ENCODE results near the gene TRIM65. TPM values are rescaled to one million over a fixed set of nuclear protein-coding genes. Genes with fewer than 3 reads are reported as not detected.

TRIM65 gene
- total and polyA plus RNA-seq, 7 experiments from 2014 or later = 14.9 to 37.7 (median 29.6) TPM

- CTCF ChIA-PET = no interaction called here
- peaks cover 0 to 13% (median 5%) of the 10 kb centered on the region in 7 donors for H3K4me1 Mint-ChIP-seq
- H3K9me3 Mint-ChIP-seq = no peaks in the 10 kb centered on the region
- no peak overlapping the region for H3K4me3 Mint-ChIP-seq
- peaks cover 4 to 19% (median 4%) of the 10 kb centered on the region in 5 donors for H3K36me3 Mint-ChIP-seq
- no peaks in the 10 kb centered on the region for H3K9me3 ChIP-seq (ENCODE audit: control insufficient read depth in 2 of 3, low read length in 3 of 3)
- no peak overlapping the region for H3K4me3 ChIP-seq (ENCODE audit: low read length)
- POLR2A ChIA-PET = no interaction called here
- no peaks in the 10 kb centered on the region for H3K4me1 ChIP-seq (ENCODE audit: control insufficient read depth in 2 of 2, insufficient read depth in 2 of 2, low read length in 2 of 2)
- no peak overlapping the region for H3K27ac ChIP-seq (ENCODE audit: low read depth, low read length)
- H3K27ac Mint-ChIP-seq = no peak overlapping the region
- no peaks in the 10 kb centered on the region for H3K27me3 ChIP-seq (ENCODE audit: control insufficient read depth in 2 of 2, insufficient read depth in 2 of 2, low read length in 2 of 2)
- H3K27me3 Mint-ChIP-seq = no peaks in the 10 kb centered on the region
- peaks cover 0 to 28% (median 0%) of the 10 kb centered on the region in 3 experiments for H3K36me3 ChIP-seq (ENCODE audit: control insufficient read depth in 2 of 3, insufficient read depth in 3 of 3, low read length in 3 of 3)
- intact Hi-C loops (cut with micrococcal nuclease) = no loop called here
- DNase-seq (no peak), ATAC-seq (no peak)
These were observed 16.9 kb upstream of the TRIM65 start for GRCh38 chr17:75913537-75914210.

DNA sequence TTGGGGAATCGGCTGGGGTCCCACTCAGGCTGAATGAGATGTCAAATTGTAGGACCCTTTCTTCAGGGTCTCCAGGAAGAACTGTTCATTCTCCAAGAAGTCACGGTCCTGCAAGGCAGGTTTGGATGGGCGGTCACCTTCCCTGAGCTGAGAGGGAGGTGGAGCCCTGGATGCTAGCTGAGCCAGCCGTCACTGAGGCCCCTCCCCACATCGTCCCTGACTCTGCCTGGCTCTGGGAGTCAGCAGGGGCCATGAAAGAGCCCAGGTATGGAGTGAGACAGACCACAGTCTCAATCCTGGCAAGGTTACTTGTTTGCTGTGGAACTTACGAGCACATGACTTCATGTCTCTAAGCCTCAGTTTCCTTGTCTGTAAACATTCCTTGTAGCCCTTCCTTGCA, 13.9 kb upstream of the TRIM65 start:
- ChIA-PET POLR2A (interaction anchor here (1.0 to 1.5 kb wide), 2 partner anchors 11 to 14 kb away, joined by 3 to 8 read pairs; partner anchors contain the start of gene TRIM65), CTCF (interaction anchor here (0.7 to 2.4 kb wide), 4 partner anchors 17 to 95 kb away, joined by 3 to 6 read pairs (median 4); no protein-coding TSS in a partner anchor)
- no peak for DNase-seq
- no peaks in the 10 kb centered on the region for H3K27me3 ChIP-seq (ENCODE audit: control insufficient read depth in 2 of 2, insufficient read depth in 2 of 2, low read length in 2 of 2)
- no peak overlapping the region for H3K27ac ChIP-seq (ENCODE audit: low read depth, low read length)
- peaks cover 0 to 20% (median 0%) of the 10 kb centered on the region in 3 experiments for H3K36me3 ChIP-seq (ENCODE audit: control insufficient read depth in 2 of 3, insufficient read depth in 3 of 3, low read length in 3 of 3)
- intact Hi-C loops (cut with micrococcal nuclease) = no loop called here
- no peak for ATAC-seq
- Mint-ChIP-seq H3K9me3 (peaks cover 0 to 4% (median 0%) of the 10 kb centered on the region in 11 donors), H3K36me3 (peaks cover 0 to 15% (median 0%) of the 10 kb centered on the region in 5 donors), H3K27me3 (no peaks in the 10 kb centered on the region), H3K4me3 (no peak overlapping the region), H3K27ac (no peak overlapping the region), H3K4me1 (peaks cover 0 to 17% (median 12%) of the 10 kb centered on the region in 7 donors)
- no peak overlapping the region for H3K4me3 ChIP-seq (ENCODE audit: low read length)
- H3K9me3 ChIP-seq (ENCODE audit: control insufficient read depth in 2 of 3, low read length in 3 of 3) = no peaks in the 10 kb centered on the region
- H3K4me1 ChIP-seq (ENCODE audit: control insufficient read depth in 2 of 2, insufficient read depth in 2 of 2, low read length in 2 of 2) = no peaks in the 10 kb centered on the region

DNA sequence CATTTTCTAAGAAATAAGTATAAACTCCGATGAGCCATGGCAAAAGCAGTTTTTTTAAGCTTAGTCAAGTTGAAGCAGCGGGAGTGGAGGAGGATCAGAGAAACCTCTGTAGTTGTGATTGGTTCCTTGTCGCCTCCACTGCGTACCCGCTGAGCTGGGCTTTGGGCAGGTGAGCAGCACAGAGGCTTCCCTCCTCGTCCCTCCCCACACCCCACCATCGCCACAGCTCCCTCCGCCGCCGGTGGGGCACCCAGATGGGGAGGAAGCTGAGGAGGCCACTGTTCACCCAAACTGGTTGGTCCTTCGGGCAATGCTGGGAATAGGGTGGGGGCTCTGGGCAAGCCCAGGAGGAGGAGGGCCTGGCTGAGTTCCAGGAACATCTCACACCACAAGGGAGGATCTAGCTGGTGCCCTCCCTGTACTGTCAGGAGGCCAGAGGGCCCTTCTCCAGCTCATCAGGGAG, 13.1 kb upstream of the TRIM65 start:
- Mint-ChIP-seq H3K4me3 (peak overlapping the region in 1 of 10 donors; percentile 54), H3K9me3 (peaks cover 0 to 4% (median 0%) of the 10 kb centered on the region in 11 donors), H3K36me3 (peaks cover 0 to 14% (median 0%) of the 10 kb centered on the region in 5 donors), H3K4me1 (peaks cover 0 to 17% (median 12%) of the 10 kb centered on the region in 7 donors), H3K27ac (peak overlapping the region in 3 of 9 donors; percentile 33 to 80 (median 51)), H3K27me3 (no peaks in the 10 kb centered on the region)
- peaks cover 0 to 20% (median 0%) of the 10 kb centered on the region in 3 experiments for H3K36me3 ChIP-seq (ENCODE audit: control insufficient read depth in 2 of 3, insufficient read depth in 3 of 3, low read length in 3 of 3)
- ChIA-PET POLR2A (interaction anchor here (0.5 to 1.5 kb wide), 5 partner anchors 10 to 125 kb away, joined by 3 to 8 read pairs (median 4); partner anchors contain the start of genes TRIM65 and UNK), CTCF (interaction anchor here (0.7 to 2.4 kb wide), 6 partner anchors 18 to 494 kb away, joined by 3 to 6 read pairs (median 3); no protein-coding TSS in a partner anchor)
- intact Hi-C loops (cut with micrococcal nuclease) = no loop called here
- no peak overlapping the region for H3K4me3 ChIP-seq (ENCODE audit: low read length)
- H3K4me1 ChIP-seq (ENCODE audit: control insufficient read depth in 2 of 2, insufficient read depth in 2 of 2, low read length in 2 of 2) = no peaks in the 10 kb centered on the region
- no peaks in the 10 kb centered on the region for H3K27me3 ChIP-seq (ENCODE audit: control insufficient read depth in 2 of 2, insufficient read depth in 2 of 2, low read length in 2 of 2)
- no peak for DNase-seq
- ATAC-seq = no peak
- H3K9me3 ChIP-seq (ENCODE audit: control insufficient read depth in 2 of 3, low read length in 3 of 3) = no peaks in the 10 kb centered on the region
- no peak overlapping the region for H3K27ac ChIP-seq (ENCODE audit: low read depth, low read length)

- peak overlapping the region in 4 of 10 donors; percentile 19 to 61 (median 50) for H3K4me3 Mint-ChIP-seq
- peaks cover 0 to 4% (median 0%) of the 10 kb centered on the region in 11 donors for H3K9me3 Mint-ChIP-seq
- Histone ChIP-seq H3K27me3 (ENCODE audit: control insufficient read depth in 2 of 2, insufficient read depth in 2 of 2, low read length in 2 of 2) (no peaks in the 10 kb centered on the region), H3K36me3 (ENCODE audit: control insufficient read depth in 2 of 3, insufficient read depth in 3 of 3, low read length in 3 of 3) (peaks cover 0 to 14% (median 0%) of the 10 kb centered on the region in 3 experiments), H3K9me3 (ENCODE audit: control insufficient read depth in 2 of 3, low read length in 3 of 3) (no peaks in the 10 kb centered on the region), H3K4me1 (ENCODE audit: control insufficient read depth in 2 of 2, insufficient read depth in 2 of 2, low read length in 2 of 2) (peaks cover 0 to 2% of the 10 kb centered on the region in 2 donors), H3K4me3 (ENCODE audit: low read length) (no peak overlapping the region), H3K27ac (ENCODE audit: low read depth, low read length) (no peak overlapping the region)
- CTCF ChIA-PET = interaction anchor here (0.7 to 2.4 kb wide), 6 partner anchors 19 to 495 kb away, joined by 3 to 6 read pairs (median 3); no protein-coding TSS in a partner anchor
- intact Hi-C loops (cut with micrococcal nuclease) = no loop called here
- H3K27ac Mint-ChIP-seq = peak overlapping the region in 2 of 9 donors; percentile 38 to 80
- H3K36me3 Mint-ChIP-seq = peaks cover 0 to 8% (median 0%) of the 10 kb centered on the region in 5 donors
- ATAC-seq (no peak), DNase-seq (no peak)
- H3K4me1 Mint-ChIP-seq = peaks cover 2 to 17% (median 12%) of the 10 kb centered on the region in 7 donors
- H3K27me3 Mint-ChIP-seq = no peaks in the 10 kb centered on the region
- POLR2A ChIA-PET = interaction anchor here (0.5 to 1.5 kb wide), 4 partner anchors 13 to 124 kb away, joined by 4 to 8 read pairs (median 6); partner anchors contain the start of genes TRIM65 and UNK
These were observed 12.5 kb upstream of the TRIM65 start for GRCh38 chr17:75909051-75909811.

DNA sequence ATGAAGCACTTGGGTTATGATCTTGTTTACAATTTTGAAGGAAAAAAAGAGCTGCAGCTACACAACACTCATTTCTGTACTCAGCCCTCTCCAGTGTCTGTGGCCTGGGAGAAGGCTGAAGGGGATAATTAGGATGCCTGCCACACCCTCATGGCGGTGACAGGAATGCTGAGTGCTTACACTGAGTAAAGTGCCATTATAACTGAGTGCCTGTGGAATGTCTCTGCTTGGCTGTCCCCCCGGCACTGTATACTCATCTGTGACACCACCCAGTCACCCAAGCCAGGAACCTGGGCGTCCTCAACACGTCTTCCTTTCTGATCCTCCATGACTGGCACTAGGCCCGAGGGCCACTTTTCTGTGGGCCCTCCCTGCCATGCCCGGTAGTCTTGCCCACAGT, 11.4 kb upstream of the TRIM65 start:
- Histone ChIP-seq H3K27me3 (ENCODE audit: control insufficient read depth in 2 of 2, insufficient read depth in 2 of 2, low read length in 2 of 2) (no peaks in the 10 kb centered on the region), H3K4me3 (ENCODE audit: low read length) (no peak overlapping the region), H3K36me3 (ENCODE audit: control insufficient read depth in 2 of 3, insufficient read depth in 3 of 3, low read length in 3 of 3) (peaks cover 0 to 6% (median 0%) of the 10 kb centered on the region in 3 experiments), H3K9me3 (ENCODE audit: control insufficient read depth in 2 of 3, low read length in 3 of 3) (no peaks in the 10 kb centered on the region), H3K4me1 (ENCODE audit: control insufficient read depth in 2 of 2, insufficient read depth in 2 of 2, low read length in 2 of 2) (peaks cover 0 to 5% of the 10 kb centered on the region in 2 donors), H3K27ac (ENCODE audit: low read depth, low read length) (no peak overlapping the region)
- ATAC-seq (no peak), DNase-seq (no peak)
- Mint-ChIP-seq H3K27ac (peak overlapping the region in 4 of 9 donors; percentile 8 to 75 (median 62)), H3K9me3 (peaks cover 0 to 4% (median 0%) of the 10 kb centered on the region in 11 donors), H3K36me3 (peaks cover 0 to 5% (median 0%) of the 10 kb centered on the region in 5 donors), H3K4me1 (peaks cover 2 to 19% (median 16%) of the 10 kb centered on the region in 7 donors), H3K4me3 (peak overlapping the region in 2 of 10 donors; percentile 1 to 6), H3K27me3 (no peaks in the 10 kb centered on the region)
- POLR2A ChIA-PET = no interaction called here
- CTCF ChIA-PET = interaction anchor here (0.7 to 5.4 kb wide), 2 partner anchors 18 to 97 kb away, joined by 3 to 33 read pairs; no protein-coding TSS in a partner anchor
- intact Hi-C loops (cut with micrococcal nuclease) = no loop called here
